ENCODE measurements around the gene CNPY1. TPM values are rescaled to one million over a fixed set of nuclear protein-coding genes. Genes with fewer than 3 reads are reported as not detected.

CNPY1 gene
- total and polyA plus RNA-seq, 2 of the 8 experiments (the other 6 are each of a cell fraction or from before 2014, with no cell fraction given): not detected

- no peak overlapping the region for H3K4me3 ChIP-seq (ENCODE audit: extremely low read depth in 1 of 4, insufficient read depth in 2 of 4, low read depth in 3 of 4, low read length in 4 of 4)
- no peak overlapping the region for H3K4ac ChIP-seq (replicated peaks; ENCODE audit: insufficient read length, low read depth, low read length)
- no peak overlapping the region for H4K8ac ChIP-seq (ENCODE audit: extremely low read depth, insufficient read depth, low read length)
- no peak overlapping the region for H2BK120ac ChIP-seq (replicated peaks; ENCODE audit: low read depth, low read length)
- H3K27ac ChIP-seq (ENCODE audit: low read depth, low read length): no peak overlapping the region
- peaks cover 12 to 84% (median 58%) of the 10 kb centered on the region in 4 experiments for H3K27me3 ChIP-seq (replicated peaks in 1 of 4; ENCODE audit: control insufficient read depth in 3 of 4, extremely low read depth in 1 of 4, insufficient read depth in 3 of 4, low read length in 3 of 4)
- peak in 1 of 2 experiments; percentile 47 for DNase-seq (ENCODE audit: low read depth in 1 of 2, low spot score in 2 of 2)
- ChIA-PET CTCF (ENCODE audit: partially characterized antibody) (interaction anchor here (1.1 to 2.8 kb wide), 3 partner anchors 16 to 54 kb away, joined by 3 to 6 read pairs (median 3); no protein-coding TSS in a partner anchor), POLR2A (ENCODE audit: partially characterized antibody) (no interaction called here)
- no peaks in the 10 kb centered on the region; a peak in 1 of 4 replicates for H3K9me3 ChIP-seq (ENCODE audit: insufficient read depth in 2 of 2, low read depth in 1 of 2, low read length in 1 of 2)
- no peak overlapping the region for H3K4me2 ChIP-seq (ENCODE audit: insufficient read depth in 1 of 2, low read depth in 2 of 2, low read length in 2 of 2)
- H3K18ac ChIP-seq (ENCODE audit: extremely low read depth, low read length): no peak overlapping the region
- H4K91ac ChIP-seq (replicated peaks; ENCODE audit: insufficient read length, low read length): no peak overlapping the region
- H3K56ac ChIP-seq (replicated peaks; ENCODE audit: insufficient read length, low read depth, low read length): no peak overlapping the region
- no peak overlapping the region for H2BK12ac ChIP-seq (ENCODE audit: low read depth, low read length)
- H2BK15ac ChIP-seq (ENCODE audit: low read length): no peak overlapping the region
- H3K9ac ChIP-seq (replicated peaks in 1 of 4; ENCODE audit: extremely low read depth in 1 of 4, low read depth in 3 of 4, low read length in 3 of 4): no peak overlapping the region
- H4K5ac ChIP-seq (ENCODE audit: insufficient read length, low read depth, low read length): no peak overlapping the region
- no peaks in the 10 kb centered on the region for H3K36me3 ChIP-seq (ENCODE audit: control insufficient read depth in 2 of 4, insufficient read depth in 4 of 4, low read length in 3 of 4)
- peaks cover 0 to 1% of the 10 kb centered on the region in 2 experiments for H4K20me1 ChIP-seq (replicated peaks in 1 of 2; ENCODE audit: control insufficient read depth in 1 of 2, insufficient read depth in 2 of 2, low read length in 2 of 2)
- H2BK5ac ChIP-seq (ENCODE audit: low read depth, low read length): no peak overlapping the region
- H3K23me2 ChIP-seq (ENCODE audit: low read depth, low read length): no peaks in the 10 kb centered on the region
- no peak overlapping the region for H2AK5ac ChIP-seq (ENCODE audit: low read depth, low read length)
- H3K4me1 ChIP-seq (replicated peaks in 1 of 4; ENCODE audit: control insufficient read depth in 3 of 4, insufficient read depth in 4 of 4, low read length in 3 of 4): peaks cover 0 to 6% (median 4%) of the 10 kb centered on the region in 4 experiments; a peak in 3 of 7 replicates
- no peaks in the 10 kb centered on the region for H3K79me1 ChIP-seq (ENCODE audit: low read depth, low read length)
- no peak overlapping the region for H2BK20ac ChIP-seq (ENCODE audit: low read length)
- no peak overlapping the region for H3K14ac ChIP-seq (ENCODE audit: insufficient read length)
- TF ChIP-seq KDM1A (IDR thresholded peaks at IDR 0.05; ENCODE audit: borderline replicate concordance, low read length): no peak
- TF ChIP-seq EZH2 (IDR thresholded peaks at IDR 0.05; ENCODE audit: low read depth, low read length, severe bottlenecking): peak; percentile 37
- TF ChIP-seq SUZ12 (IDR thresholded peaks at IDR 0.05; ENCODE audit: low read length): peak; percentile 36; the same call in 1 of the 2 replicates
- H2AFZ ChIP-seq (ENCODE audit: low read length): no peak overlapping the region
- WGBS, 2 experiments (ENCODE audit: extremely low coverage in 1 of 2, insufficient coverage in 1 of 2, insufficient read length in 1 of 2, insufficient replicate concordance in 2 of 2, low coverage in 1 of 2, low lambda C conversion rate in 2 of 2, missing lambda C conversion rate in 1 of 2): 79% methylated on average over 26 of the region's 26 CpGs; no CpG with 5 or more reads in 1 of the 2 experiments
- no peak overlapping the region for H3K23ac ChIP-seq (ENCODE audit: insufficient read length)
- no peak for FAIRE-seq
- no peaks in the 10 kb centered on the region for H3K79me2 ChIP-seq (ENCODE audit: control insufficient read depth in 1 of 2, insufficient read depth in 2 of 2, low read length in 2 of 2)
These were observed 49.0 kb downstream of the CNPY1 start for GRCh38 chr7:155497149-155497901.

Measured in H1 (cell line).